H1 (cell line): ENCODE results near the gene ITGA6. TPM values are rescaled to one million over a fixed set of nuclear protein-coding genes. Genes with fewer than 3 reads are reported as not detected.

Source experiments
- CTCF ChIA-PET: fragments of 300-600 bp; sonication (Branson Sonifier 250); formaldehyde crosslinking; loops from one replicate; lab custom pipeline; 2021; ENCODE audit not compliant: partially characterized antibody; lab: Charles Lee
- POLR2A ChIA-PET: fragments of 300-600 bp; sonication (Branson Sonifier 250); formaldehyde crosslinking; loops from one replicate; lab custom pipeline; 2021; ENCODE audit warnings: inconsistent platforms; ENCODE audit not compliant: partially characterized antibody; lab: Charles Lee
- DNase-seq, 2 experiments: peaks; one replicate each; pipeline versions ENCODE4 v3.0.0 to v3.0.0-alpha.2; 2010 to 2022; ENCODE audit warnings: low spot score in 2 of 2, low read depth in 1 of 2, mixed read lengths in 1 of 2
- FAIRE-seq: peaks from 2 replicates; lab custom pipeline; 2011; peaks lifted over from hg19 to GRCh38; lab: Jason Lieb, UNC
- H2AFZ ChIP-seq: 2 replicates; pipeline ENCODE4 v1.8.1; 2012; ENCODE audit warnings: low read length, inconsistent platforms
- H2AK5ac ChIP-seq: 2 replicates; pipeline ENCODE4 v1.6.1; 2013; ENCODE audit warnings: low read depth, low read length
- H2BK120ac ChIP-seq: replicated peaks from 2 replicates; pipeline ENCODE3; 2013; ENCODE audit warnings: low read depth, low read length, inconsistent platforms
- H2BK12ac ChIP-seq: 2 replicates; pipeline ENCODE4 v1.6.1; 2013; ENCODE audit warnings: low read depth, low read length
- H2BK15ac ChIP-seq: 2 replicates; pipeline ENCODE4 v1.6.1; 2013; ENCODE audit warnings: low read length
- H2BK20ac ChIP-seq: 2 replicates; pipeline ENCODE4 v1.6.1; 2013; ENCODE audit warnings: low read length
- H2BK5ac ChIP-seq: 2 replicates; pipeline ENCODE4 v1.6.1; 2013; ENCODE audit warnings: low read depth, low read length
- H3K14ac ChIP-seq: 2 replicates; pipeline ENCODE4 v1.6.1; 2013; ENCODE audit warnings: inconsistent platforms; ENCODE audit not compliant: insufficient read length
- H3K18ac ChIP-seq: 2 replicates; pipeline ENCODE4 v1.6.1; 2013; ENCODE audit warnings: low read length; ENCODE audit errors: extremely low read depth
- H3K23ac ChIP-seq: 2 replicates; pipeline ENCODE4 v1.6.1; 2013; ENCODE audit warnings: inconsistent platforms; ENCODE audit not compliant: insufficient read length
- H3K23me2 ChIP-seq: 2 replicates; pipeline ENCODE4 v1.6.1; 2013; ENCODE audit warnings: low read depth, low read length
- H3K27ac ChIP-seq: 2 replicates; pipeline ENCODE4 v1.6.1; 2011; ENCODE audit warnings: low read depth, low read length, inconsistent platforms
- H3K27me3 ChIP-seq, 4 experiments: replicated peaks in 1 of 4; 1 replicate in 1 of 4; 2 replicates in 3 of 4; pipeline versions ENCODE4 v1.6.1 to v1.8.1; 2011 to 2013; ENCODE audit warnings: low read length in 3 of 4, mild to moderate bottlenecking in 3 of 4, inconsistent platforms in 2 of 4, mixed read lengths in 2 of 4, moderate library complexity in 1 of 4; ENCODE audit not compliant: control insufficient read depth in 3 of 4, insufficient read depth in 3 of 4; ENCODE audit errors: extremely low read depth in 1 of 4
- H3K36me3 ChIP-seq, 4 experiments: 2 replicates each; pipeline versions ENCODE4 v1.6.1 to v1.8.1; 2011 to 2013; ENCODE audit warnings: mild to moderate bottlenecking in 4 of 4, low read length in 3 of 4, moderate library complexity in 2 of 4, control low read depth in 1 of 4, inconsistent platforms in 1 of 4; ENCODE audit not compliant: insufficient read depth in 4 of 4, control insufficient read depth in 2 of 4
- H3K4ac ChIP-seq: replicated peaks from 2 replicates; pipeline ENCODE3; 2013; ENCODE audit warnings: low read length, low read depth, mixed read lengths, inconsistent platforms; ENCODE audit not compliant: insufficient read length
- H3K4me1 ChIP-seq, 4 experiments: replicated peaks in 1 of 4; 1 replicate in 1 of 4; 2 replicates in 3 of 4; pipeline versions ENCODE4 v1.6.1 to v1.8.1; 2011 to 2013; ENCODE audit warnings: low read length in 3 of 4, inconsistent platforms in 2 of 4, mixed read lengths in 1 of 4; ENCODE audit not compliant: insufficient read depth in 4 of 4, control insufficient read depth in 3 of 4
- H3K4me2 ChIP-seq, 2 experiments: 2 replicates each; pipeline versions ENCODE4 v1.6.1 to v1.8.1; 2011 to 2013; ENCODE audit warnings: low read depth in 2 of 2, low read length in 2 of 2, control low read depth in 1 of 2, inconsistent platforms in 1 of 2, mild to moderate bottlenecking in 1 of 2; ENCODE audit not compliant: insufficient read depth in 1 of 2
- H3K4me3 ChIP-seq, 4 experiments: fragments of 200-600, 300-600 bp in 1 of 4; sonication (generic), shearing (Covaris generic), sonication (Bioruptor Twin) in 1 of 4; 2 replicates each; pipeline versions ENCODE4 v1.5.1 to v1.8.1; 2011 to 2016; ENCODE audit warnings: low read length in 4 of 4, low read depth in 3 of 4, control low read depth in 2 of 4, inconsistent platforms in 2 of 4, mild to moderate bottlenecking in 2 of 4, mixed read lengths in 1 of 4, moderate library complexity in 1 of 4; ENCODE audit not compliant: insufficient read depth in 2 of 4; ENCODE audit errors: extremely low read depth in 1 of 4
- H3K56ac ChIP-seq: replicated peaks from 2 replicates; pipeline ENCODE3; 2013; ENCODE audit warnings: low read depth, mild to moderate bottlenecking, mixed read lengths, low read length, inconsistent platforms; ENCODE audit not compliant: insufficient read length
- H3K79me1 ChIP-seq: 2 replicates; pipeline ENCODE4 v1.6.1; 2013; ENCODE audit warnings: low read depth, low read length, control low read depth
- H3K79me2 ChIP-seq, 2 experiments: 2 replicates each; pipeline versions ENCODE4 v1.6.1 to v1.8.1; 2012 to 2013; ENCODE audit warnings: low read length in 2 of 2, mild to moderate bottlenecking in 2 of 2, inconsistent platforms in 1 of 2; ENCODE audit not compliant: insufficient read depth in 2 of 2, control insufficient read depth in 1 of 2
- H3K9ac ChIP-seq, 4 experiments: replicated peaks in 1 of 4; 1 replicate in 1 of 4; 2 replicates in 3 of 4; pipeline versions ENCODE4 v1.6.1 to v1.8.1; 2011 to 2013; ENCODE audit warnings: low read depth in 3 of 4, low read length in 3 of 4, control low read depth in 2 of 4, mild to moderate bottlenecking in 2 of 4, moderate library complexity in 2 of 4, inconsistent platforms in 1 of 4; ENCODE audit errors: extremely low read depth in 1 of 4
- H3K9me3 ChIP-seq, 2 experiments: 2 replicates each; pipeline versions ENCODE4 v1.6.1 to v1.8.1; 2012 to 2013; ENCODE audit warnings: mild to moderate bottlenecking in 2 of 2, moderate library complexity in 2 of 2, control low read depth in 1 of 2, inconsistent platforms in 1 of 2, low read depth in 1 of 2, low read length in 1 of 2, mixed read lengths in 1 of 2; ENCODE audit not compliant: insufficient read depth in 2 of 2
- H4K20me1 ChIP-seq, 2 experiments: replicated peaks in 1 of 2; 2 replicates each; pipeline versions ENCODE3 to v1.8.1; 2011 to 2013; ENCODE audit warnings: inconsistent platforms in 2 of 2, low read length in 2 of 2, mild to moderate bottlenecking in 1 of 2; ENCODE audit not compliant: insufficient read depth in 2 of 2, control insufficient read depth in 1 of 2
- H4K5ac ChIP-seq: 2 replicates; pipeline ENCODE4 v1.6.1; 2013; ENCODE audit warnings: low read length, low read depth, mixed read lengths, inconsistent platforms; ENCODE audit not compliant: insufficient read length
- H4K8ac ChIP-seq: 2 replicates; pipeline ENCODE4 v1.8.0; 2013; ENCODE audit warnings: mild to moderate bottlenecking, moderate library complexity, low read length, inconsistent platforms; ENCODE audit not compliant: insufficient read depth; ENCODE audit errors: extremely low read depth
- H4K91ac ChIP-seq: replicated peaks from 2 replicates; pipeline ENCODE3; 2013; ENCODE audit warnings: low read length, mixed read lengths, inconsistent platforms; ENCODE audit not compliant: insufficient read length
- NANOG ChIP-seq: IDR thresholded peaks from 2 replicates; pipeline ENCODE4 v1.6.1; 2011; ENCODE audit warnings: low read length, low read depth, mild to moderate bottlenecking, inconsistent platforms; ENCODE audit not compliant: insufficient read depth, poor library complexity, severe bottlenecking
- POLR2AphosphoS5 ChIP-seq: IDR thresholded peaks from 2 replicates; pipeline ENCODE4 v1.6.1; 2011; ENCODE audit warnings: low read depth, low read length
- RBBP5 ChIP-seq: IDR thresholded peaks from 2 replicates; pipeline ENCODE4 v1.7.1; 2012; ENCODE audit warnings: low read depth, mild to moderate bottlenecking, inconsistent platforms, low read length, moderate library complexity, borderline replicate concordance
- TAF7 ChIP-seq: optimal IDR thresholded peaks from 2 replicates; pipeline ENCODE3; 2011; ENCODE audit warnings: low read depth, mild to moderate bottlenecking, inconsistent platforms, low read length, moderate library complexity, borderline replicate concordance
- WGBS, 2 experiments: shearing (Covaris generic) in 1 of 2; methylation state at CpG; one replicate each; pipeline versions ENCODE4 v1.1.6 to v1.1.7; 2013 to 2015; ENCODE audit warnings: low lambda C conversion rate in 2 of 2, mixed read lengths in 2 of 2, inconsistent platforms in 1 of 2, low coverage in 1 of 2, missing lambda C conversion rate in 1 of 2; ENCODE audit not compliant: insufficient replicate concordance in 2 of 2, insufficient coverage in 1 of 2, insufficient read length in 1 of 2; ENCODE audit errors: extremely low coverage in 1 of 2, missing lambda C conversion rate in 1 of 2; 5-methylcytosine and 5-hydroxymethylcytosine counted together
- polyA plus RNA-seq, 7 experiments: library from polyadenylated mRNA; depleted of rRNA in 3 of 7; stranded (reverse) in 5 of 7; unstranded in 2 of 7; fragments of >200 nt in 5 of 7; fragments of 200-250 nt in 2 of 7; gene quantifications; 1 replicate in 5 of 7; 2 replicates in 1 of 7; 4 replicates in 1 of 7; pipeline versions ENCODE4 v1.2.1 to v1.2.3, GENCODE V29; 2011 to 2013; ENCODE audit warnings: missing spikeins in 2 of 7, mixed read lengths in 2 of 7
- total RNA-seq: library from RNA; stranded (reverse); fragmentation: NEBNext Ultra II Directional; extraction: Animal tissue kit (Norgen Biotek cat#: 25700); gene quantifications from 2 replicates; pipeline ENCODE4 v1.2.1, GENCODE V29; 2021
- TF ChIP-seq, protein P1 (sequence below): IDR thresholded peaks from 2 replicates; pipeline ENCODE4 v1.6.1; 2012; ENCODE audit warnings: inconsistent platforms

ITGA6 gene
- total and polyA plus RNA-seq, 2 of the 8 experiments (the other 6 are each of a cell fraction or from before 2014, with no cell fraction given): 26.9 to 118 TPM

DNA sequence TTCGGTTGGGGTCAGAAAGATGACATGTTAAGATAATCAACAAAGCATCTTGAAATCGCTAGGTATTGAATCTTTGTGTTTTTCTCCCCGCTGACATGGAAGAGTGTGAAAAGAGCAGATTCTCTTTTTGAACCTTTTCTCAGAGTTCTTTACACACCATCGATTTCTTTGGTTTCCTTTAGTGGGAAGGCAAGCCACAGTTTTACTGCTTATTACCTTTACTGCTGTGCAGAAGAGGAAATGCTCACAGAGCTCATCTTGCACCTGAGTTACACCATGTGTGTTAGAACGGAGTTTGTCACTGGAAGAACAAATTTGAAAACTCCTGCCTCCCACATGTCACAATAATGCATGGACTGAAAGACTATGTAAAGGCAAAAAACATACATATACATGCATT is 83.2 kb downstream of the ITGA6 start:
- H2BK120ac ChIP-seq: no peak overlapping the region
- no peak overlapping the region for H4K8ac ChIP-seq
- no peaks in the 10 kb centered on the region for H3K23me2 ChIP-seq
- no peaks in the 10 kb centered on the region for H3K79me2 ChIP-seq
- H4K91ac ChIP-seq: no peak overlapping the region
- no peak overlapping the region for H3K56ac ChIP-seq
- TF ChIP-seq POLR2AphosphoS5 (no peak), NANOG (no peak), TAF7 (no peak), RBBP5 (no peak)
- TF ChIP-seq, protein P1, sequence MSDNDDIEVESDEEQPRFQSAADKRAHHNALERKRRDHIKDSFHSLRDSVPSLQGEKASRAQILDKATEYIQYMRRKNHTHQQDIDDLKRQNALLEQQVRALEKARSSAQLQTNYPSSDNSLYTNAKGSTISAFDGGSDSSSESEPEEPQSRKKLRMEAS: no peak
- no peak overlapping the region for H2AFZ ChIP-seq
- no peaks in the 10 kb centered on the region for H4K20me1 ChIP-seq
- H3K23ac ChIP-seq: no peak overlapping the region
- ChIA-PET CTCF (no interaction called here), POLR2A (interaction anchor here (1.8 kb wide), 1 partner anchor 9 kb away, joined by 4 read pairs; no protein-coding TSS in a partner anchor)
- no peak overlapping the region for H2BK15ac ChIP-seq
- H3K4me1 ChIP-seq: no peaks in the 10 kb centered on the region
- peaks cover 0 to 29% (median 8%) of the 10 kb centered on the region in 4 experiments; a peak in 4 of 8 replicates for H3K36me3 ChIP-seq
- no peak for DNase-seq
- no peaks in the 10 kb centered on the region for H3K27me3 ChIP-seq
- H3K14ac ChIP-seq: no peak overlapping the region
- H3K18ac ChIP-seq: no peak overlapping the region
- H3K9ac ChIP-seq: no peak overlapping the region
- no peak overlapping the region for H3K27ac ChIP-seq
- H3K4ac ChIP-seq: no peak overlapping the region
- no peak overlapping the region for H3K4me3 ChIP-seq
- H3K79me1 ChIP-seq: no peaks in the 10 kb centered on the region
- H3K9me3 ChIP-seq: peaks cover 28 to 31% of the 10 kb centered on the region in 2 experiments
- no peak overlapping the region for H2BK12ac ChIP-seq
- no peak overlapping the region for H2AK5ac ChIP-seq
- H3K4me2 ChIP-seq: no peak overlapping the region
- no peak overlapping the region for H4K5ac ChIP-seq
- no peak overlapping the region for H2BK5ac ChIP-seq
- no peak overlapping the region for H2BK20ac ChIP-seq
- WGBS, 2 experiments: 94% methylated on average over 5 of the region's 5 CpGs; no CpG with 5 or more reads in 1 of the 2 experiments
- no peak for FAIRE-seq
